ENCODE measurements around the gene TMTC1.

Gene TMTC1

DNA sequence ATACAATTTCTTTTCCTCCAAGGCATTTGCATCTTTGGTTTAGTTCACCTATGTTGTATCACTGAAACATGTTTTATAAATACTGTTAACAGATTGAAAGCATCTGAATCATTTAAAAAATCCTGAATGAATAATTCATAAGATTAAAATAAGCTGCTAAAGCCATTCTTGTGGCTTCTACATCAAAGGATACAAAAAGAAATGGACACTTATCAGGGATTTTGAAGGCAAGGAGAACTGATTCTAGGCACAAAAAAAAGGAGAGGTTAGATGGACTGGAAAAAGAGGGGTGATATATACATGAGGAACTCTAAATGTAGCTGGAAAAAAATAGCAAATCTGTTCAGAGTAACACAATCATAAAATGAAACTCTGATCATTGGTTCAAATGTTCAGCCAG, 280.5 kb downstream of the TMTC1 start:
- H3K4me3 ChIP-seq (ENCODE audit: low read length): no peak overlapping the region
- no peak for DNase-seq (ENCODE audit: low read depth)

DNA sequence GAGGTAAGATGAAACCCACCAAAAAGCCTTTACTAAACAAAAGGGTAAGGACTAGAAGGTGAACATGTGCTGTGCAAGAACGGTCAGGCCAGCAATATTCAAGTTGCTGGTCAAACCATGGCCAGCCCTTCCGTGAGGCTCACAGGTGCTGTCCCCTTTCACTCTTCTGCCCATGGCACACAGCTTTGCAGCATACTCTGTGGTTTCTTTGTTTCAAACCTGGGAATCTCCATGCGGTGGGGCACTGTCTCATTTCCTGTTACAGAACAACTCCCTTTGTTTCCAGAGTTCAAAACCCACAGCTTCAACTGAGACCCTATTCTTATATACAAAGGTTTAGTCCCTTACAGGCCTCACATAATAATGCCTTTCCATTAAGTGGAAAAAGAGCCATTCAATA, 284.5 kb downstream of the TMTC1 start:
- DNase-seq (ENCODE audit: low read depth): no peak
- TF ChIP-seq CTCF (conservative IDR thresholded peaks at IDR 0.05; ENCODE audit: low read length): no peak
- H3K4me3 ChIP-seq (ENCODE audit: low read length): no peak overlapping the region

More for the DNA sequence above, 280.5 kb downstream of the TMTC1 start:
- no peak for TF ChIP-seq CTCF (conservative IDR thresholded peaks at IDR 0.05; ENCODE audit: low read length)

DNA sequence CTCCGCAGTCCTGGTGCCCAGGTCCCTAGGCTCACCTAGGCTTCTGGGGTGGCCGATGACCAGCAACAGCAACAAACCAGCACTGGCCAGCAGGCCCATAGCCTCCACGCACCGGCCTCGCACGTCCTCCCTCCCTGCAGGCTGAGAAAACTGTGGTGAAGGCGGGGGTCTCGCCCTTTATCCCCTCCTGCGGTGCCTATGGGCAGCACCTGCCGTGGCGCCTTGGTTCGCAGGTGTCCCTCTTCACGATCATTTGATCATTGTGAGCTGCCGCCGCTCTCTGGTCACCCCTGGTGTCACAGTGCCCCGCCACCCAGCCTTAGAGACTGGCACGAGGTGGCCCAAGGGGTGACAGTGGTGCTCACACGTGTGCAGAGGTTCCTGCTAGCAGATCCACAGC, 286.2 kb downstream of the TMTC1 start, which contains the start of gene OVCH1:
Gene OVCH1, minus strand, starts transcription at position 99 of the 400 bp plus-strand sequence. Its CDS starts 0 bp downstream, at position 99.
- no peak for DNase-seq (ENCODE audit: low read depth)
- TF ChIP-seq CTCF (conservative IDR thresholded peaks at IDR 0.05; ENCODE audit: low read length): no peak
- H3K4me3 ChIP-seq (ENCODE audit: low read length): no peak within 1 kb of the TSS

DNA sequence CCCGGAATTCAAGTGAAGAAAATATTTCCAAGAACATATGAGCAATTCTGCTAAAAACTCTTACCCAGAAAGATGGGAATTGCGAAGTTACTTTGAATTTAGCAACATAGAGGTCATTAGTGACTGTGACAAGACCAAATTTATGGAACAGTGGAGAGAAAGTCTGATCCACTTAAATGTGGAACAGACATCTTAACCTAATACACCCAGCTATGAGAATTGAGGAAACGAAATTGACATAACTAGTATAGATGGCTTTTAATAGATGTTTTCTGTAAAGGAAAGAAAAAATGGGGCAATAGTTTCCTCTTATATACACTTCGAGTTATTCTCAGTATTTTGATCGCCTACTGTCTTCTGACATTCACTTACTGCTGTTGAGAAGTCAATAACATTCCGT, 290.9 kb downstream of the TMTC1 start:
- no peak for TF ChIP-seq CTCF (conservative IDR thresholded peaks at IDR 0.05; ENCODE audit: low read length)
- DNase-seq (ENCODE audit: low read depth): no peak
- no peak overlapping the region for H3K4me3 ChIP-seq (ENCODE audit: low read length)

DNA sequence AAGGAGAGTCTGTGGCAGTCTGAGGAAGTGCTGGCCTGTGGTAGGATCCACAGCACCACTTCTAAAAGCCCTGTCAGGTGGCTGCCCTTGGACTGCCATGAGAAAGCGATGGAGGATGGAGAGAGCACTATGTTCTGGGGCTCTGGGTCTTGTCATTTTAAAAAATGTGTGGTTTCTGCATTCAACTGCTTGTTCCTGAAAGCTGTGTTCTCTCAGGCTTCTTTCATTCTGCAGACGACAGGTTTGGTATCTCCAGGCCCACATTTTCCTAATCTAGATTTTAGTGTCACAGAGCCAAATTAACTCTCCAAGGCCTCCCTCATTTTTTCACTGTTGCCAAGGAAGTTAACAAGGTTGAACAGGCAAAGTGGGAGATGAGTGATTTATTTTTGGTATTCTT, 296.8 kb downstream of the TMTC1 start:
- DNase-seq (ENCODE audit: low read depth): no peak
- H3K4me3 ChIP-seq (ENCODE audit: low read length): no peak overlapping the region
- TF ChIP-seq CTCF (conservative IDR thresholded peaks at IDR 0.05; ENCODE audit: low read length): no peak

DNA sequence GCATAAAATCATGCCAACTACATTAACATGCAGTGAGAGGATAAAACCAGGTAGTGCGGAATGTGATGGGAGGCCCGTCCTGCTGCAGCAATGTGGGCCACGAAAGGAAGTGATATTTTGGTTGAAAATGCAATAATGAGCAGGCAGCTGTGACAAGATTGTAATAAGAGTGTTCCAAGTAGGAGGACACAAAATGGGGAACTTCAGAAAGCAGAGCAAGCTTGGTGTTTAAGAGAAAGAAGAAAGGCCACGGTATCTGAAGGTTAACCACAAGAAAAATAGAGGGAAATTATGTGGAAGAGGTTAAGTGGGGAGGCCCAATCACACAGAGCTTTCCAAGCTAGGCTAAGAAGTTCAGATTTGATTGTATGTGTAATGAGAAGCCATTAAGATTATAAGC, 320.5 kb downstream of the TMTC1 start:
- no peak for DNase-seq (ENCODE audit: low read depth)
- H3K4me3 ChIP-seq (ENCODE audit: low read length): no peak overlapping the region
- TF ChIP-seq CTCF (conservative IDR thresholded peaks at IDR 0.05; ENCODE audit: low read length): no peak

GRCh38 chr12:29460082-29460481, 323.7 kb downstream of the TMTC1 start:
- no peak for TF ChIP-seq CTCF (conservative IDR thresholded peaks at IDR 0.05; ENCODE audit: low read length)
- no peak for DNase-seq (ENCODE audit: low read depth)
- no peak overlapping the region for H3K4me3 ChIP-seq (ENCODE audit: low read length)

Data from AG10803 (cell line).